SK-MEL-5 (cell line): Measurements from ENCODE around the gene DNAH14. TPM values are rescaled to one million over a fixed set of nuclear protein-coding genes. Genes with fewer than 3 reads are reported as not detected.
"Not testable (repeated sequence)": the region's sequence is repeated elsewhere in the genome, so short reads cannot be mapped to it uniquely, and the experiment has no call there.

Source experiments
- DNase-seq: peaks from one replicate; pipeline ENCODE4 v3.0.0-alpha.2; 2016; ENCODE audit warnings: low read depth, low spot score
- in situ Hi-C: cut with HindIII; loops from 2 replicates; pipeline ENCODE4 v1.10.0; 2016; ENCODE audit warnings: low sequenced_read_pairs, high pct_unique_total_duplicates, low pct_unique_long_range_greater_than_20kb
- total RNA-seq: library from RNA; depleted of rRNA; stranded (reverse); fragments of >200 nt; shearing (Covaris generic); gene quantifications from 2 replicates; pipeline ENCODE4 v1.2.3, GENCODE V29; 2014

DNAH14 gene
- total RNA-seq, 1 experiment from 2014 or later = 85.4 TPM

DNA sequence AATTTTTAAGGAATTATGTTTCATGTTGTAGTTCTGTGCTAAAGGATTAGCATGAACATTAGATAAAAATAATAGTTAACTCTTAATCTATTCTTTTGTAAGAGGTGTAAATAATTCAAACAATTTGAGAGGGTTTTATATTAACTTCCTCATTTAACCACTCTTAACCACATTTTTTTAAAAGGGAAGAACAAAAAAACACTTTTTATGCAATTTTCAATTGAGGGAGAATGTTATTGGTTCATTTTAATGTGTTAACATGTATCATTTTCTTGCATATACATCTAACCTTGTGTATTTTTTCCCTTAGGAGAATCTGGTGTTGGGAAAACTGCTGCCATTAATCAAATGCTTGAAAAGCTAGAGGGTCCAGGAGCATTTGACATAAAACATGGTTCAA lies 329.3 kb downstream of the DNAH14 start:
- in situ Hi-C loops = no loop called here
- DNase-seq = no peak

DNA sequence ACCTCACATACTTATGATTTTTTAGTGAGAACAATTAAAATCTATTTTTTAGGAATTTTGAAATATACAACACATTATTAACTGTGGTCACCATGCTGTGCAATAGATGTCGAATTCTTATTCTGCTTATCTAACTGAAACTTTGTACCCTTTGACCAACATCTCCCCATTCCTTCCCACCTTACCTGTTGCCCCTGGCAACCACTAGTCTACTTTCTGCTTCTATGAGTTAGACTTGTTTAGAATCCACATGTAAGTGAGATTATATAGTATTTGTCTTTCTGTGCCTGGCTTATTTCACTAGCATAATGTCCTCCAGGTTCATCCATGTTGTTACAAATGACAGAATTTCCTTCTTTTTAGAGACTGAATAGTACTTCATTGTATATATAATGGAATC lies 330.1 kb downstream of the DNAH14 start:
- in situ Hi-C loops = no loop called here

DNA sequence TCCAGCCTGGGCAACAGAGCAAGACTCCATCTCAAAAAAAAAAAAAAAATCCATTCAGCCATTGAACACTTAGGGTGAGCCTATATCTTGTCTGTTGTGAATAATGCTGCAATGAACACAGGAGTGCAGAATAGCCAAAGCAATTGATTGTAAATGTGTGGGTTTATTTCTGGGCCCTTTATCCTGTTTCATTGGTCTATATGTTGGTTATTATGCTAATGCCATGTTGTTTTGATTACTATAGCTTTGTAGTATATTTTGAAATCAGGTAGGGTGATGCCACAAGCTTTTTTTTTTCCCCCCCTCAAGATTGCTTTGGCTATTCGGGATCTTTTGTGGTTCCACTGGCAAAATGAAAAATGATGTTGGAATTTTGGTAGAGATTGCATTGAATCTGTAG lies 330.8 kb downstream of the DNAH14 start:
- in situ Hi-C loops = no loop called here
- no peak for DNase-seq

More for the DNA sequence above, 330.1 kb downstream of the DNAH14 start:
- DNase-seq = no peak

DNA sequence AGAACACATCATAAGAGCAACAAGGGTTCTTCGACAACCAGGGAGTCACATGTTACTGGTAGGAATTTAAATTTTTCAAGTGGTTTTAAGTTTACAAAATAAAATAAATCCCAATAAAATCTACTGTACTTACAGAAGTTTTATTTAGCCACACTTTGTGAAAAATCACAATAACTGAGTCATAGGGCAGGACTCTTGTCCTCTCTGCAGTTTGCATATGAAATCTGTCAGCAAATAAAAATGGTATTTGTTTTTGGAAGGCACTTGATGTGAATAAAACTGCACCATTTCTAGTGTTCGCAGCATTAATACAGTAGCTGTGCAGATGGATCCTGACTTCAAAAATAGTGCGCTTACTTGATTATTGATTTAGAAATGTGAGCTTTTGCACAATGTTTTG lies 348.0 kb downstream of the DNAH14 start:
- in situ Hi-C loops = no loop called here
- DNase-seq = no peak

DNA sequence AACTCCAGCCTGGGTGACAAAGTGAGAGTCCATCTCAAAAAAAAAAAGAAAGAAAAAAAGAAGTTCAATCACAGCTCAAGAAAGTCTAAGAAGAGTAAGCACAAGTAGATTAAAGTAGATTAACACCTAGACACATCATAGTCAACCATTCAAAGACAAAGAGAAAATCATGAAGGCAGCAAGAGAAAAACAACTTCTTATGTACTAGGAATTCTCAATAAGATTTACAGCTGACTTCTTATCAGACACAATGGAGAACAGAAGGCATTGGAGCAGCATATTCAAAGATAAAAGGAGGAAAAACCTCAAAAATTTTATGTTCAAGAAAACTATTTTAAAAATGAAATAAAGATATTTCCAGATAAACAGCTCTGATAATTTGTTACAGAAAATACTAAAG lies 351.1 kb downstream of the DNAH14 start:
- in situ Hi-C loops = no loop called here
- no peak for DNase-seq

DNA sequence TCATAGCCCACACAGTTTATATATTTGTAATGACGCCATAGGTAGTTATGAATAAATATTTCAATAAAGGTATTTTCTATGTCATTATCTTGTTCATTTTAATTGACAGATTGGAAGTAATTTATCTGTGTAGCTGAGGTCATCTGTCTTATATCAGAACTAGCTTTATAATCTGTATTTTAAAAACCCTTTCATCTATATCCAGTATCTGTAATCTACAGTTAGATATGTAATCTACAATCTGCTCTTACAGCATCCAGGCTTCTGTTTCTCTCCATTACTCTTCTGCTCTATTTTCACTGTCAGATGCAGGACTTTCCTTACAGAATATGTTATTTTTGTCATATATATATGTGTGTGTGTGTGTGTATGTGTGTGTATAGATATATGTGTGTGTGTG lies 360.8 kb downstream of the DNAH14 start:
- in situ Hi-C loops = no loop called here
- DNase-seq = no peak

DNA sequence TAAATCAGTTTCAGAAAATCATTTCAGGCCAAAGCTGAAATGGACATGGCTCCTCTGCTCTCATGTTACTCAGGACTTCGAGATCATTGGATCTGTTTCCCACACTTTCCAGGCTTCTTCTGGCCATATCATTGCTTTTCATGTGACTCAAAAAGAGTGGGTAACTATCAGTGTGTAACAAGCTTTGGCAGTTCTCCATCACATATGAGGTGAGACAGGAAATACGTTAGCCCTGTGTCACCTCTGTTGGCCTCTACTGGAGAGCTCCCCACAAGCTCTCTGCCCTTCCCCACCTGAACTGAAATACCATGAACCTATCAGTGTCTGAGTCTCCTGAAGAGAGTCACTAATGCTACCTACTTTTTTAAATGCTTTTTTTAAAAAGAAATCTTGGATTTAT lies 370.1 kb downstream of the DNAH14 start:
- in situ Hi-C loops = no loop called here
- no peak for DNase-seq

DNA sequence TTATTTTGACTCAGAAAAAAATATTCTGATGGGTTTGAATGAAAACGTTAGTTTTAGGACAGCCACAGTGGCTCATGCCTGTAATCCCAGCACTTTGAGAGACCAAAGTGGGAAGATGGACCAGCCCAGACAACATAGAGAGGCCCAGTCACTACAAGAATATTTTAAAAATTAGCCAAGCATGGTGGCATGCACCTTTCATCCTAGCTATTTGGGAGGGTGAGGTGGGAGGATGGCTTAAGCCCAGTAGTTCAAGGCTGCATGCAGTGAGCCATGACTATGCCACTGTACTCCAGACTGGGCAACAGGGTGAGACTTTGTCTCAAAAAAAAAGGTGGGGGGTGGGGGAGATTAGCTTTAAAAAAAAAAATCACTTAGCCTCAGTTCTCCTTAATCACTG lies 370.9 kb downstream of the DNAH14 start:
- no peak for DNase-seq
- in situ Hi-C loops = no loop called here

DNA sequence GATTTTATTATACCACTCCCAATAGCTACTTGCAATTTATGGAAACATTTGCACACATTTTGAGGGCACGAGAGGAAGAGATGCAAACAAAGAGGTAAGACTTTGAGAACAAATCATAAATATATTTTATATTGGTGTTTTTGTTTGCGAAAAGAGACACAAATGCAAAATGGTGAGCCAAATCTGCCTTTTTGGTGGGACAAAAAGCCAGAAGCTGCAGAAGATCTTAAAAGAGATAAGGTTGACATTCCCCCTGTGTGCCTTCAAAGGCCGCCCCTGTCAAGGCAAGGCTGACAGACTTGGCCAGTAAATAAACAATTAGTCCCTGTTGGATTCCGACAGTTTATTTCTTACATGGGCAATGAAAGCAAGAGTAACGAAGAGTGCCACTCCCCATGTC lies 375.5 kb downstream of the DNAH14 start:
- no peak for DNase-seq
- in situ Hi-C loops = no loop called here

DNA sequence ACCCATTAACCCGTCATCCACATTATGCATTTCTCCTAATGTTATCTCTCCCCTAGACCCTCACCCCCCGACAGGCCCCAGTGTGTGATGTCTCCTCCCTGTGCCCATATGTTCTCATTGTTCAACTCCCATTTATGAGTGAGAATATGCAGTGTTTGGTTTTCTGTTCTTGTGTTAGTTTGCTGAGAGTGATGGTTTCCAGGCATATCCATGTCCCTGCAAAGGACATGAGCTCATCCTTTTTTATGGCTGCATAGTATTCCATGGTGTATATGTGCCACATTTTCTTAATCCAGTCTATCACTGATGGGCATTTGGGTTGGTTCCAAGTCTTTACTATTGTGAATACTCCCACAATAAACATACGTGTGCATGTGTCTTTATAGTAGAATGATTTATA lies 381.1 kb downstream of the DNAH14 start:
- in situ Hi-C loops, DNase-seq: not testable (repeated sequence)

DNA sequence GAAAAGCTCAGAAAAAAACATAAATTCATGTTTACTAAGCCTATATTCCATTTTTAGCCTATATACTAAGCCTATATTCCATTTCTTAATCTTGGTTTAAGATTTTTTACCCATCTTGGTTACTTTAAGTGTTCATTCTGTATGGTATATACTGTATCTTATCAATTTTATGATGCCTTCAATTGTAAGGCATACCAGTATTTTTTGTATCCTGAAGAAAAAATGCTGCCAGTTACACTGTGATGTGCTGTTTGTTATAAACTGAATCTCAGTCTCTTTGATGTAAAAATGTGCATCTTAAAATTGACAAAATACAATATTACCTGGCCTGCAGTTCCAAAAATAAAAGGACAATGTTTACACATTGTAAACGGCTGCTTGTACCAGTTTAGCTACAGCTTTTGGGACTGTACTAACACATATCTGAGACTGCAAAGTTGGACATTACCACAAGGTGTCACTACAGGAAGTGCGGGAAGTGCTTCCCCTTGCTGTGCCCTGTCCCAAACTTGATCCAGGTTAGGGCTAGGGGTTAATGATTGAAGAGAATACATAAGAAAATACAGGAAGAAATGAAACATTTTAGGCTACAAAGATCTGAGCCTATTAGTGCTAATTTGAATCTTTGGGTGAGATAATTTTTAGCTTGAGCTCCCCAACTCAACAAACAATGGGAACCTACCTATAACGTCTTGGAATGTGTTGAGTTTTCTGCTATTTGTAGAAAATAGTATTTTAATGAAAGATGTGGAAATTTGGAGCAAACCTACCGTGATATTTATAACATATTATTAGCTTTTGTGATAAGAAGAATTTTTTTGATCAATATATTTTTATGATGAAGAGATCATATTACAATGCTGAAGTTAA lies 389.5 kb downstream of the DNAH14 start:
- peak; percentile 76 for DNase-seq
- in situ Hi-C loops = no loop called here

DNA sequence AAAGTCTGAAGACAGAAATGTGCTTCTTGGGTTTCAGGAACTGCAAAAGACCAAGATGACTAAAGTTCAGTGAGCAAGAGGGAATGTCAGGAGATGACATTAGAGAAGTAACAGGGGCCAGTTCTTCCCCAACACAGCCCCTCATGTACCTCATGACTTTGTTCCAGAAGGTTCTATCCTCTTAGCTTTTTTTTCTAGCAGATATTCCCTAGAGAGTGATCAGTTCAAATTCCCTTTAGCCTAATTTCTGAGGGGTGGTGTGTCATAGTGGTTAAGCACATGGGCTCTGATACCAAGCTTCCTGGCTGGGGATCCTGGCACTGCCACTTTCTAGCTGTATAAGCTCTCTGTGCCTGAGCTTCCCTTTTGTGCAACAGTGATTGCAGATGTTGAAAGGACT lies 390.4 kb downstream of the DNAH14 start:
- peak; percentile 34 for DNase-seq
- in situ Hi-C loops = no loop called here

DNA sequence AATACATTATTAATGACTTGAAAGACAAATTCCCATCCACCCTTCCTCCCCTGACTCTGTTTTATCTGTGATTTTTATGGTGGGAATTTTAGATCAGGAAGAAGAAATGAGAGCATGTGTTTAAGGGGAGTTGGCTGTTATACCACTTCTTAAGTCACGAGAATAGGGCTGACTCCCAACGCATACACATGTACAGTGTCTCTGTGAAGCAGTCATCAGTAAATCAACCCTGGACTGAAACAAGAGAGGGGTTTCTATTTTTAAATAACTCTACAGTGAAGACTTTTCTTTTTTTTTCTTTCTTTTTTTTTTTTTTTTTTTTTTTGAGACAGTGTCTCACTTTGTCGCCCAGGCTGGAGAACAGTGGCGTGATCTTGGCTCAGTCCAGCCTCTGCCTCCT lies 392.3 kb downstream of the DNAH14 start:
- no peak for DNase-seq
- in situ Hi-C loops = no loop called here

DNA sequence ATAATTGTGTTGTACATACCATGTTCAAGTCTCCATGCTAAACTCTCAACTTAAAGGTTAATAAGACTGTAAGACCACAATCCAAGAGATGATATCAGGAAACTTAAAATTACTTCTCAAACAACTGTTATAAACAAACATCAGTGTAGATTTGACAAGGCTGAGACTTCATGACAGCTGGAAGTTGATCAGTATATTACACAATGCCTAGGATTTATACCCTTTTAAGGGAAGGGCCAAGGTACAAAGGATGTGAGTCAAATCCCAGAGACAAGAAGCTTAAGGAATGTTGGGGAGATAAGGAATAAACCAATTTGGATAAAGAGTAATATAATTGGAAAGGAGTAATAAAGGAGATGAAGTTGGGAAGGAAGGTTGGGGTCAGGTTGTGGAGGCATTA lies 399.6 kb downstream of the DNAH14 start:
- no peak for DNase-seq

DNA sequence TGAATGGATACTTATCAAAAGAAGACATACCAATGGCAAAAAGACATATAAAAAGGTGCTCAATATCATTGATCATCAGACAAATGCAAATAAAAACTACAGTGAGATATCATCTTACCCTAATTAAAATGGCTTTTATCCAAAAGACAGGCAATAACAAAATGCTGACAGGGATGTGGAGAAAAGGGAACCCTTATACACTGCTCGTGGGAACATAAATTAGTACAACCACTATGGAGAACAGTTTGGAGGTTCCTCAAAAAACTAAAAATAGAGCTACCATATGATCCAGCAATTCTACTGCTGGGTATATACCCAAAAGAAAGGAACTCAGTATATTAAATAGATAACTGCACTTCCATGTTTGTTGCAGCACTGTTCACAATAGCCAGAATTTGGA lies 400.5 kb downstream of the DNAH14 start:
- in situ Hi-C loops, DNase-seq: not testable (repeated sequence)

More for the DNA sequence above, 399.6 kb downstream of the DNAH14 start:
- in situ Hi-C loops = no loop called here

DNA sequence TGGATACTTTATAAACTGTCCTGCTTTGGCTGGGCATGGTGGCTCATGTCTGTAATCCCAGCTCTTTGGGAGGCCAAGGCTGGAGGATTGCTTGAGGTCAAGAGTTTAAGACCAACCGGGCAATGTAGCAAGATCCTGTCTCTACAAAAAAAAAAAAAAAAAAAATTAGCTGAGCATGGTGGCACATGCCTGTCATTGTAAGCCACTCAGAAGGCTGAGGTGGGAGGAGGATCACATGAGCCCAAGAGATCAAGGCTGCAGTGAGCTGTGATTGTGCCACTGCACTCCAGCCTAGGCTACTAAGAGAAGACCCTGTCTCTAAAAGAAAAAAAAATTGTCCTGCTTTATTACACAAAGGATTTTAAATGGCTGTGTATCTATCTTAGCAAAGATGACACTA lies 403.2 kb downstream of the DNAH14 start:
- no peak for DNase-seq
- in situ Hi-C loops = no loop called here

DNA sequence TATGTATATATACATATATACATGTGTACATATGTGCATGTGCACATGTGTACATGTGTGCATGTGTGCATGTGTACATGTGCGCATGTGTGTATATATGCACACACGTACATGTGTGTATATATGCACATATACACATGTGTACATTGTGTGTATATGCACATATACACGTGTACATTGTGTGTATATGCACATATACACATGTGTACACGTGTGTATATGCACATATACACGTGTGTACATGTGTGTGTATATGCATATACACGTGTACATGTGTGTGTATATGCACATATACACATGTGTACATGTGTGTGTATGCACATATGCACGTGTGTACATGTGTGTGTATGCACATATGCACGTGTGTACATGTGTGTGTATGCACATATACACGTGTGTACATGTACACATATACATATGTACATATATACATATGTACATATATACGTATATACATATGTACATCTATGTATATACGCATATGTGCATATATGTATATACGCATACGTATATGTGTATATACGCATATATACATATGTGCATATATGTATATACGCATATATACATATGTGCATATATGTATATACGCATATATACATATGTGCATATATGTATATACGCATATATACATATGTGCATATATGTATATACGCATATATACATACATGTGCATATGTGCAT lies 405.8 kb downstream of the DNAH14 start:
- in situ Hi-C loops, DNase-seq: not testable (repeated sequence)

DNA sequence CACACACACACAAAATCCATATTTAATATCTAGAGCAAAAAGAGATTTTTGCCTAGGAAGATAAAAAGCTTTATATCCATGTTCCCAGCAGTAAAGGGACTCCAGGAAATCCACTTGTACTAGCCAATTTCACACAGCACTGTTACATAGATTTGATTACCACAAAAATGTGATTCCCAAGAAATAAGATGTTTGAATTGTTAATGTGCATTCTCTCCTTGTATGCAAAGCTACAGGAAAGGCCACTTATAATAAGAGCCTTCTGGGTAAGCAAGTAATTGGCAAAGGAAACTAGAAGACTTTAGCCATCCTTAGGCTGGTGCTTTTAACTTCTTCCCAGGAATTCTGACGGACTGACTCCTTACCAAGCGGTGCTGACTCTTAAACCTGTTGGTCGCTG lies 409.1 kb downstream of the DNAH14 start:
- in situ Hi-C loops = no loop called here
- no peak for DNase-seq

DNA sequence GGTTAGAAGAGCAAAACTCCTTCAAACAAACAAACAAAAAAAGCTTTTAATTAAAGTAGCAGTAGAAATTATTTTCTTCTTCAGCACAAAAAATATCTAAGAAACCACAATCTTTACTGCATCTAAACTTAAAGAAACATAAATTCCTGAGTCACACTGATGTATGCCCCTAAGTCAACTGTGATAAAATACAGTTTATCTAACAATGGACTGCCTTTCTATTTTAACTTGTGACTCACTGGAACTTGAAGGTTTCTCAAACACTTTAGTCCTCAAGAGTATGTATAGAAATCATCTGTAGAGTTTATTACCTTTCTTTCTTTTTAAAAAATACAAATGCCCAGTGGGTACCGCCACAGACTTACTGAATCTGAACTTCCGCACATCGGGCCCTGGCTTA lies 412.2 kb downstream of the DNAH14 start:
- no peak for DNase-seq
- in situ Hi-C loops = no loop called here
